GM18951 (cell line): ENCODE measurements around the gene DRAXIN.
A peak's percentile ranks its signal among the peaks of the same experiment; 100 is the strongest.

Experiments
- POLR2A ChIP-seq: IDR thresholded peaks from 4 replicates; pipeline ENCODE4 v1.6.1; 2011; ENCODE audit warnings: mild to moderate bottlenecking; ENCODE audit not compliant: insufficient read length, insufficient read depth; ENCODE audit errors: extremely low read depth
- in situ Hi-C: fragments of 300-500 bp; cut with MboI; formaldehyde crosslinking; loops from one replicate; pipeline ENCODE4 v1.12.0; 2022; ENCODE audit warnings: low sequenced_read_pairs, mixed read lengths, inconsistent platforms; ENCODE audit not compliant: unreplicated experiment

DRAXIN gene

GRCh38 chr1:11651017-11651416 lies 40.5 kb upstream of the DRAXIN start:
- no peak for TF ChIP-seq POLR2A
- in situ Hi-C loops, result no loop called here

- in situ Hi-C loops, result no loop called here
- no peak for TF ChIP-seq POLR2A
These were observed 39.2 kb upstream of the DRAXIN start for GRCh38 chr1:11652203-11652780.

DNA sequence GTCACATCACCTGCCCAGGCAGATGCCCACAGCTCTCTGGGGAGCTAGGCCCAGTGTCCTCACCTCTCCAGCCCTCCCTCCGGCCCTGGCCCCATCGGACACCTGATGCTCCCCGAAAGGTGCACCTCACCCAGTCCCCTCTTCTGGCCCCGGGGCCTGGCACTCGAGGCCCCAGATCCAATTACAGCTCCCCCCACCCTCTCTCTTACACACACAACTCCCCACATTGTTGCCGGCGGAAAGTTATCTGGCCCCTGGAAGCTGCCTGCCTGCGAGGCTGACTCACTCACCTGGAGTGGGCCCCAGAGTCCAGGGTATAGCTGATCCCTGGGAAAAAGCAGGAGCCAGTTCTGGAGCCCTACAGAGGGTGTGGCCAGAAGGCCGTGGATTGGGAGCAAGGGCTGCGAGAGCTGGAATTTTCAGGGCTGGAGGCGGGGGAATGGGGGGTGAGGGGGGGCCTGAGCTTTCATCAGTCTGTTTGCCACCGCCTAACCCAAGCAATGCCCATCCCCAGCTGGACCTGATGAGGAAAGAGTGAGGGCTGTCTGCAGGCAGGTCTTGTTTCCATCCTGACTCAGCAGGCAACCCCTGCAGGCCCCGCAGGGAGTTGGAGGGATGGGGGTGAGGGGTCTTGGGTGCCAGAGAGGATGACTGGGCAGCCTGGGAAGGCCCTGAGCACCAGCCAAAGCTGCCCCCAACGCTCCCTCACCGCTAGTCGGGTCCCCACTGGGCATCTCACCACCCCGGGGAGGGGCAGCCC lies 38.2 kb upstream of the DRAXIN start:
- no peak for TF ChIP-seq POLR2A
- in situ Hi-C loops, result no loop called here

- in situ Hi-C loops, result no loop called here
- TF ChIP-seq POLR2A, result no peak
These were observed 37.7 kb upstream of the DRAXIN start for GRCh38 chr1:11653861-11654136.

GRCh38 chr1:11654137-11654938 lies 37.2 kb upstream of the DRAXIN start, which contains the start of the genes FBXO2 and FBXO44:
FBXO2 (minus strand) TSS chr1:11654429; CDS start chr1:11654340, 89 bp downstream.
FBXO44 (plus strand) TSS chr1:11654877; CDS start chr1:11655836, 959 bp downstream.
- in situ Hi-C loops, result no loop called here
- TF ChIP-seq POLR2A, result peak; percentile 35

DNA sequence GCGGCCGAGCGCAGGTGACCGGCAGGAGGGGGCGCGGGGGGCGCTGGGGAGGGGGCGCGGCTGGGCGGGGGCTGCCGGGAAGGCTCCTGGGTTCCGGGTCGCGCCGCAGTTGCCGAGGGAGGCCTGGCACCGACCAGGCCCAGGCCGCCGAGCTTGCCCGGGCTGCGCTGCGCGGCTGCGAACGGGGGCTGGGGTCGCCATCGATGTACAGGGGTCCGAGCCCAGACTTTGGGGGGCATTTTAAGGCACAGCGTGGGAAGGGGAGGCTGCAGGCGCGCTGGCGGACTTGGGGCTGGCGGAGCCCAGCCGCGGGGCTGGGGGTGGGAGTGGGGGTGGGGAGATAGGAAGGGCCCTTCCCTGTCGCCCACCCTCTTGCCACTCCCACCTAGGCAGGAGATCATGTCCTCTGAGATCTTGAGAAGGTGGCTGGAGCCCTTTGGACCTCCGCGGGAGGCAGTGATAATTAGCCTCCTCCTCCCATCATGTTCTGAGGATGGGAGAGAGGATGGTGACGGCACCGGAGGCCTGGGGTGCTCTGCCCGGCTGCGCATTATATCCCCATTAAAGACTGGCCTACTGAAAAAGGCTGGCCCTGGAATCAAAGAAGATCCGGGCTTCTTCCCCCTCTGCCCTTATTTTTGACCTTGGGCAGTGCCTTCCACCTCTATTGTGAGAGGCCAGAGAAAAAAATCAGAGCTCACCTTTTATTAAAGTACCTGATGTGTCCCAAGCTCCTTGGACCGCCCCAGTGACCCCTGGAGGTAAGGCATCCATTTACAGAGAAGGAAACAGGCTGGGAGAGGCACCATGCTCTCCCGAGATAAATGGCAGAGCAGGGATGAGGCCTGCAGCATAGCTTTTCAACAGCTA lies 36.3 kb upstream of the DRAXIN start:
- TF ChIP-seq POLR2A, result no peak
- in situ Hi-C loops, result no loop called here

DNA sequence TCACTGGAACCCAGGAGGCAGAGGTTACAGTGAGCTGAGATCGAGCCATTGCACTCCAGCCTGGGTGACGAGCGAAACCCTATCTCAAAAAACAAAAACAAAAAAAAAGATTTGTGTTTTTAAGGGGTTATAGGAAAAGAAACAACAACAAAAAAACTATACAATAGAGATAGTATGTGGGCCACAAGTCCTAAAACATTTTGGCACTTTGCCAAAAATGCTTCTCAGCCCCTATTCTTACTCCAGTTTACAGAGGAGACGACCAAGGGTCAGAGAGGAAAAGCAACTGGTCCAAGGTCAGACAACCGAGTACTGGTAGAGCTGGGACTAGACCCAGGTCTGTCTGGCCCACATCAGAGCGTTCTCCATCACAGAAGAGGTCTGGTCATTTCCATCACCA lies 33.9 kb upstream of the DRAXIN start:
- TF ChIP-seq POLR2A, result no peak
- in situ Hi-C loops, result no loop called here

GRCh38 chr1:11658542-11658941 lies 33.0 kb upstream of the DRAXIN start:
- in situ Hi-C loops, result no loop called here
- no peak for TF ChIP-seq POLR2A

DNA sequence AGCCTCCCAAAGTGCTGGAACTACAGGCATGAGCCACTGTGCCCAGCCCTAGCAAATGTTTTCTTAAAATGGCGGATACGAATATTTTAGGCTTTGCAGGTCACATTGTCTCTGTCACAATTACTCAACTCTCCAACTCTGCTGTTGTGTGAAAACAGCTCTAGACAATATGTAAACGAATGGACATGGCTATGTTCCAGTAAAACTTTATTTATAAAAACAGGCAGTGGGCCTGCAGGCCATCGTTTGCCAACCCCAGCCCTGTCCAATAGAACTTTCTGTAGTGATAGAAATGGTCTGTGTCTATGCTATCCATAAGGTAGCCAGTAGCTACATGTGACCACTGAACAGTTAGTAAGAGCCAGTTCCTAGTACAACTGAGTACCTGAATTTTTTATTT lies 31.8 kb upstream of the DRAXIN start:
- in situ Hi-C loops, result no loop called here
- TF ChIP-seq POLR2A, result no peak

GRCh38 chr1:11661103-11661502 lies 30.4 kb upstream of the DRAXIN start:
- no peak for TF ChIP-seq POLR2A
- in situ Hi-C loops, result no loop called here

GRCh38 chr1:11664336-11665065 lies 27.0 kb upstream of the DRAXIN start:
- in situ Hi-C loops, result no loop called here
- TF ChIP-seq POLR2A, result peak; percentile 42

- no peak for TF ChIP-seq POLR2A
These were observed 23.0 kb upstream of the DRAXIN start for GRCh38 chr1:11668516-11668915.

More at GRCh38 chr1:11668516-11668915, 23.0 kb upstream of the DRAXIN start:
- in situ Hi-C loops, result no loop called here
